22Rv1 (cell line): ENCODE results near the gene KIR2DL1.
"Not testable (repeated sequence)": the region's sequence is repeated elsewhere in the genome, so short reads cannot be mapped to it uniquely, and the experiment has no call there.

Experiments used
- H3K27ac ChIP-seq: fragments of 450-650 bp; 2 replicates; pipeline ENCODE4 v1.5.1; 2017
- CTCF ChIP-seq: fragments of 450-650 bp; IDR thresholded peaks from 2 replicates; pipeline ENCODE4 v1.5.1; 2017; ENCODE audit warnings: mild to moderate bottlenecking
- ZFX ChIP-seq: fragments of 450-650 bp; IDR thresholded peaks from 2 replicates; pipeline ENCODE4 v1.6.1; 2017; ENCODE audit warnings: antibody characterized with exemption, borderline replicate concordance

The KIR2DL1 gene

GRCh38 chr19:54731191-54731590, 38.4 kb upstream of the KIR2DL1 start:
- H3K27ac ChIP-seq: no peak overlapping the region
- TF ChIP-seq ZFX (no peak), CTCF (no peak)

- not testable (repeated sequence) for H3K27ac ChIP-seq
These were observed 31.3 kb upstream of the KIR2DL1 start, which contains the start of gene KIR2DL3 for GRCh38 chr19:54738306-54738705. KIR2DL3 (plus strand) TSS chr19:54738513; CDS start chr19:54738546, 33 bp downstream.

- H3K27ac ChIP-seq: no peak overlapping the region
- TF ChIP-seq ZFX (no peak), CTCF (no peak)
These were observed 30.9 kb upstream of the KIR2DL1 start for GRCh38 chr19:54738715-54739114.

- H3K27ac ChIP-seq: no peak overlapping the region
- no peak for TF ChIP-seq ZFX
- TF ChIP-seq CTCF: no peak
These were observed 29.8 kb upstream of the KIR2DL1 start for GRCh38 chr19:54739587-54740497.

- H3K27ac ChIP-seq: not testable (repeated sequence)
These were observed 27.6 kb upstream of the KIR2DL1 start for GRCh38 chr19:54741950-54742349.

GRCh38 chr19:54744080-54744479, 25.5 kb upstream of the KIR2DL1 start:
- not testable (repeated sequence) for H3K27ac ChIP-seq

- not testable (repeated sequence) for H3K27ac ChIP-seq
These were observed 21.8 kb upstream of the KIR2DL1 start for GRCh38 chr19:54747614-54748322.

GRCh38 chr19:54750276-54750675, 19.3 kb upstream of the KIR2DL1 start:
- not testable (repeated sequence) for H3K27ac ChIP-seq

GRCh38 chr19:54756204-54757110, 13.1 kb upstream of the KIR2DL1 start:
- not testable (repeated sequence) for H3K27ac ChIP-seq

GRCh38 chr19:54758577-54758976, 11.0 kb upstream of the KIR2DL1 start:
- H3K27ac ChIP-seq: not testable (repeated sequence)

GRCh38 chr19:54764219-54764618, 5.4 kb upstream of the KIR2DL1 start:
- not testable (repeated sequence) for H3K27ac ChIP-seq

GRCh38 chr19:54766464-54766863, 3.1 kb upstream of the KIR2DL1 start:
- not testable (repeated sequence) for H3K27ac ChIP-seq

- not testable (repeated sequence) for H3K27ac ChIP-seq
These were observed 918 bp downstream of the KIR2DL1 start for GRCh38 chr19:54770511-54770910.

- not testable (repeated sequence) for H3K27ac ChIP-seq
These were observed 1.7 kb downstream of the KIR2DL1 start for GRCh38 chr19:54771018-54771960.

- not testable (repeated sequence) for H3K27ac ChIP-seq
These were observed 3.1 kb downstream of the KIR2DL1 start for GRCh38 chr19:54772666-54773065.
